HUES48 (cell line): ENCODE measurements around the gene SLC35A4.
A peak's percentile ranks its signal among the peaks of the same experiment; 100 is the strongest.
"Not testable (repeated sequence)": the region's sequence is repeated elsewhere in the genome, so short reads cannot be mapped to it uniquely, and the experiment has no call there.

Experiments used
- H3K27ac ChIP-seq: one replicate; pipeline ENCODE4 v1.7.0; 2013; ENCODE audit warnings: low read depth, low read length, inconsistent platforms
- H3K27me3 ChIP-seq: 2 replicates; pipeline ENCODE4 v1.6.1; 2013; ENCODE audit warnings: mild to moderate bottlenecking, low read length; ENCODE audit not compliant: control insufficient read depth, insufficient read depth
- H3K36me3 ChIP-seq: 2 replicates; pipeline ENCODE4 v1.6.1; 2013; ENCODE audit warnings: low read length; ENCODE audit not compliant: control insufficient read depth, insufficient read depth
- H3K4me1 ChIP-seq: 2 replicates; pipeline ENCODE4 v1.6.1; 2013; ENCODE audit warnings: mild to moderate bottlenecking, low read length; ENCODE audit not compliant: control insufficient read depth, insufficient read depth
- H3K4me3 ChIP-seq: 2 replicates; pipeline ENCODE4 v1.5.1; 2013; ENCODE audit warnings: mild to moderate bottlenecking, low read depth, low read length
- H3K9ac ChIP-seq: 2 replicates; pipeline ENCODE4 v1.6.1; 2013; ENCODE audit warnings: mild to moderate bottlenecking, low read depth, low read length, moderate library complexity
- H3K9me3 ChIP-seq: 2 replicates; pipeline ENCODE4 v1.6.1; 2013; ENCODE audit warnings: low read length; ENCODE audit not compliant: control insufficient read depth, insufficient read depth

SLC35A4 gene

GRCh38 chr5:140591747-140592372 is 27.2 kb downstream of the SLC35A4 start:
- H3K4me3 ChIP-seq, result no peak overlapping the region
- no peak overlapping the region for H3K9ac ChIP-seq
- no peak overlapping the region for H3K27ac ChIP-seq
- no peaks in the 10 kb centered on the region for H3K9me3 ChIP-seq
- H3K36me3 ChIP-seq, result no peaks in the 10 kb centered on the region
- H3K4me1 ChIP-seq, result no peaks in the 10 kb centered on the region
- H3K27me3 ChIP-seq, result no peaks in the 10 kb centered on the region

- not testable (repeated sequence) for H3K36me3 ChIP-seq, H3K27ac ChIP-seq
Measured at GRCh38 chr5:140593070-140593469, 28.4 kb downstream of the SLC35A4 start.

DNA sequence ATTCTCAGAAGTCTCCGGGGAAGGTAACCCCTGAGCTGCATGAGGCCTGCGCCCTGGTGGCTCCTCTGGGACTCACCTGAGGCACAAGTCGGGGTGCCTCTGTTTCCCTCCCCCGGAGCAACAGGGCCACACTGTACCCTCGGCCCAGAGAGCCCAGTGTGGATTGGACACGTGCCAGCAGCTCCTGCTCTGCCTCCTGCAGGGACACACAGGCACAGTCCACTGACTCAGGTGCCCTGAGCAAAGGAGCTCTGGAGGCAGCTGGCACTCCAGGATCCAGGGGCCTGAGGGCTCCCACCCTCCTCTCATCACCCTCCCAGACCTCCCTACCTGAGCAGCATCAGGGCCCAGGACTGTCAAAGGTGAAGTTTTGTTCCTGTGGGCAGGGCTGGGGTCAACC is 29.5 kb downstream of the SLC35A4 start:
- Histone ChIP-seq H3K36me3 (no peaks in the 10 kb centered on the region), H3K9me3 (no peaks in the 10 kb centered on the region), H3K4me3 (no peak overlapping the region), H3K9ac (no peak overlapping the region), H3K4me1 (no peaks in the 10 kb centered on the region), H3K27ac (no peak overlapping the region), H3K27me3 (no peaks in the 10 kb centered on the region)

More at GRCh38 chr5:140593070-140593469, 28.4 kb downstream of the SLC35A4 start:
- H3K4me3 ChIP-seq, result peak overlapping the region; percentile 44
- H3K27me3 ChIP-seq, H3K9me3 ChIP-seq, H3K4me1 ChIP-seq: not testable (repeated sequence)
- H3K9ac ChIP-seq, result 0 out of 2 replicates have a peak overlapping the region, but pooled peaks have one; percentile 40

- H3K27me3 ChIP-seq, result no peaks in the 10 kb centered on the region
- no peak overlapping the region for H3K9ac ChIP-seq
- H3K36me3 ChIP-seq, result no peaks in the 10 kb centered on the region
- H3K9me3 ChIP-seq, result no peaks in the 10 kb centered on the region
- no peak overlapping the region for H3K27ac ChIP-seq
- no peaks in the 10 kb centered on the region for H3K4me1 ChIP-seq
- H3K4me3 ChIP-seq, result no peak overlapping the region
Measured at GRCh38 chr5:140595538-140596300, 31.1 kb downstream of the SLC35A4 start.

- H3K4me3 ChIP-seq, result no peak overlapping the region
- H3K27ac ChIP-seq, result no peak overlapping the region
- no peaks in the 10 kb centered on the region for H3K27me3 ChIP-seq
- H3K36me3 ChIP-seq, result no peaks in the 10 kb centered on the region
- no peak overlapping the region for H3K9ac ChIP-seq
- H3K4me1 ChIP-seq, result no peaks in the 10 kb centered on the region
- H3K9me3 ChIP-seq, result no peaks in the 10 kb centered on the region
Measured at GRCh38 chr5:140596321-140596741, 31.7 kb downstream of the SLC35A4 start.

DNA sequence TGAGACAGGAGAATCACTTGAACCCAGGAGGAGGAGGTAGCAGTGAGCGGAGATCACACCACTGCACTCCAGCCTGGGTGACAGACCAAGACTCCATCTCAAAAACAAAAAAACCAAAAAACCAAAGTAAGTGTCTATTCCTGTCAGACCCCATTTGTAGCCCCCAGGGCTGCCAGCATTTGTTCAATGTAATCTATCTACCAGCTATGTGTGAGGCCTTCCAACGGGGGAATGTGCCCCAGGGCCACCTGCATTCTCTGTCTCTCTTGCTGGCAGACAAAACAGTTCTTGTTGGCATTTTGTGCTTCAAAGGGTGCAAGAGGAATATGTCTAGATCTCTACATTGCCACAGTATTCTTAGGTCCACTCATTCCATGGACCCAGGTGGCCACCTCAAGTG is 34.2 kb downstream of the SLC35A4 start:
- no peaks in the 10 kb centered on the region for H3K4me1 ChIP-seq
- no peaks in the 10 kb centered on the region for H3K36me3 ChIP-seq
- H3K9ac ChIP-seq, result no peak overlapping the region
- no peaks in the 10 kb centered on the region for H3K9me3 ChIP-seq
- no peak overlapping the region for H3K27ac ChIP-seq
- no peaks in the 10 kb centered on the region for H3K27me3 ChIP-seq
- H3K4me3 ChIP-seq, result no peak overlapping the region

DNA sequence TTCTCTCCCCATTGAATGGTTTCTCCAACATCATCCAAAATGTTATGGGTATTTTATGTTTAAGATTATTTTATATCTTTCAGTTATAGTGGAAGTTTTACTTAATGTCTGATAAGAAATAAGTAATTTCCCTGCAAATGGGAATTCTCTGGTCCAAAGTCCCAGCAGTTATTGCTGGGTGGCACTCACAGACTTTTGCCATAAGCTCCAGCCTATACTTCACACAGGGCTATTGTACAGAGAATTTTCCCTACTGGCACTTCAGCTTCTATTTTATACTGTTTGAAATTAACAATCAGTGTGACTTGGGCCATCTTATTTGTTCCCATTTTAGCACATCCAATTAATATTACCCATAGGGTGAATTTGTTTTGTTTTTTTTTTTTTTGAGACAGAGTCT is 35.5 kb downstream of the SLC35A4 start:
- no peak overlapping the region for H3K27ac ChIP-seq
- H3K4me1 ChIP-seq, result no peaks in the 10 kb centered on the region
- no peak overlapping the region for H3K9ac ChIP-seq
- no peaks in the 10 kb centered on the region for H3K9me3 ChIP-seq
- H3K27me3 ChIP-seq, result no peaks in the 10 kb centered on the region
- H3K36me3 ChIP-seq, result no peaks in the 10 kb centered on the region
- no peak overlapping the region for H3K4me3 ChIP-seq

GRCh38 chr5:140602147-140602546 is 37.5 kb downstream of the SLC35A4 start:
- no peaks in the 10 kb centered on the region for H3K4me1 ChIP-seq
- H3K9me3 ChIP-seq, result no peaks in the 10 kb centered on the region
- H3K36me3 ChIP-seq, result no peaks in the 10 kb centered on the region
- no peak overlapping the region for H3K4me3 ChIP-seq
- no peaks in the 10 kb centered on the region for H3K27me3 ChIP-seq
- H3K9ac ChIP-seq, result no peak overlapping the region
- H3K27ac ChIP-seq, result no peak overlapping the region

DNA sequence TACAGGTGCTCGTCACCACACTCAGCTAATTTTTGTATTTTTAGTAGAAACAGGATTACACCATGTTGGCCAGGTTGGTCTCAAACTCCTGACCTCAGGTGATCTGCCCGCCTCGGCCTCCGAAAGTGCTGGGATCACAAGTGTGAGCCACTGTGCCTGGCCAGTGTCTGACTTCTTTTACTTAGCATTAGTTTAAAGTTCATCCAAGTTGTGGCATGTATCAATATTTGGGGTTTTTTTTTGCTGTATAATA is 38.7 kb downstream of the SLC35A4 start:
- not testable (repeated sequence) for H3K9ac ChIP-seq, H3K27ac ChIP-seq, H3K4me1 ChIP-seq

GRCh38 chr5:140603734-140604133 is 39.1 kb downstream of the SLC35A4 start:
- no peaks in the 10 kb centered on the region for H3K4me1 ChIP-seq
- no peaks in the 10 kb centered on the region for H3K36me3 ChIP-seq
- H3K9me3 ChIP-seq, result no peaks in the 10 kb centered on the region
- no peak overlapping the region for H3K4me3 ChIP-seq
- H3K27ac ChIP-seq, result no peak overlapping the region
- no peak overlapping the region for H3K9ac ChIP-seq
- H3K27me3 ChIP-seq, result no peaks in the 10 kb centered on the region

More for the DNA sequence above, 38.7 kb downstream of the SLC35A4 start:
- not testable (repeated sequence) for H3K27me3 ChIP-seq, H3K36me3 ChIP-seq, H3K9me3 ChIP-seq, H3K4me3 ChIP-seq

DNA sequence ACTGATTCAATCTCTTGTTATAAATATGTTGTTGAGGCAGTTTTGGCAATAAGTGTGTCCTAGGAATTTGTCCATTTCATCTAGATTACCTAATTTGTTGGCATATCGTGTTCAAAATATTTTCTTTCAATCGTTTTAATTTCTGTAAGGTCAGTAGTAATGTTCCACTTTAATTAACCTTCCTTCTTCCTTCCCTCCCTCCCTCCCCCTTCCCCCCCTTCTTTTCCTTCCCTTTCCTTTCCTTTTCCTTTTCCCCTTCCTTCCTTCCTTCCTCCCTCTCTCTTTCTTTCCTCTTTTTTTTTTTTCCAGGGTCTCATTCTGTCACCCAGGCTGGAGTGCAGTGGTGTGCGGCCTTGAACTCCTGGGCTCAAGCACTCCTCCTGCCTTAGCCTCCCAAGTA is 41.3 kb downstream of the SLC35A4 start:
- Histone ChIP-seq H3K9me3 (peaks cover 6% of the 10 kb centered on the region; the same call in 1 of the 2 replicates), H3K4me1 (no peaks in the 10 kb centered on the region), H3K9ac (no peak overlapping the region), H3K27ac (no peak overlapping the region), H3K4me3 (no peak overlapping the region), H3K27me3 (no peaks in the 10 kb centered on the region), H3K36me3 (no peaks in the 10 kb centered on the region)
